GM23338 (cell line): ENCODE measurements around the gene CAMTA1. TPM values are rescaled to one million over a fixed set of nuclear protein-coding genes. Genes with fewer than 3 reads are reported as not detected.

Experiments used
- ATAC-seq: fragments of 200-7000 bp; cut with Tn5 transposase; 3 replicates; pipeline ENCODE4 v1.9.1; 2020
- DNase-seq: peaks from one replicate; pipeline ENCODE4 v3.0.0-alpha.2; 2015; ENCODE audit warnings: low spot score
- H2AFZ ChIP-seq: fragments of 200-600 bp; sonication (generic); 2 replicates; pipeline ENCODE4 v1.8.0; 2016; ENCODE audit warnings: antibody characterized with exemption, mild to moderate bottlenecking, moderate library complexity
- H3F3A ChIP-seq: fragments of 200-600 bp; sonication (generic); replicated peaks from 2 replicates; pipeline ENCODE4 v1.8.0; 2017; ENCODE audit warnings: antibody characterized with exemption, mixed run types, low read depth
- H3K27ac ChIP-seq: fragments of 200-600 bp; sonication (generic); 2 replicates; pipeline ENCODE4 v1.6.1; 2016; ENCODE audit warnings: low read depth
- H3K27me3 ChIP-seq: fragments of 200-600 bp; sonication (generic); 2 replicates; pipeline ENCODE4 v1.8.0; 2016; ENCODE audit warnings: mild to moderate bottlenecking, mixed run types, moderate library complexity; ENCODE audit not compliant: insufficient read depth
- H3K36me3 ChIP-seq: fragments of 200-600 bp; sonication (generic); 2 replicates; pipeline ENCODE4 v1.8.0; 2016; ENCODE audit warnings: mild to moderate bottlenecking; ENCODE audit not compliant: insufficient read depth
- H3K4me1 ChIP-seq: fragments of 200-600 bp; sonication (generic); 2 replicates; pipeline ENCODE4 v1.8.0; 2016; ENCODE audit warnings: mild to moderate bottlenecking, moderate library complexity; ENCODE audit not compliant: insufficient read depth
- H3K4me2 ChIP-seq: fragments of 200-600 bp; sonication (generic); 2 replicates; pipeline ENCODE4 v1.7.1; 2017; ENCODE audit warnings: mixed run types
- H3K4me3 ChIP-seq: fragments of 200-600 bp; sonication (generic); 2 replicates; pipeline ENCODE4 v1.6.1; 2016; ENCODE audit warnings: mixed run types
- H3K79me2 ChIP-seq: fragments of 200-600 bp; sonication (generic); replicated peaks from 2 replicates; pipeline ENCODE4 v1.8.0; 2017; ENCODE audit warnings: mild to moderate bottlenecking; ENCODE audit not compliant: insufficient read depth
- H3K9me2 ChIP-seq: fragments of 200-600 bp; sonication (generic); 2 replicates; pipeline ENCODE4 v1.8.0; 2017; ENCODE audit not compliant: insufficient read depth
- H4K20me1 ChIP-seq: fragments of 200-600 bp; sonication (generic); replicated peaks from 2 replicates; pipeline ENCODE4 v1.8.0; 2017; ENCODE audit warnings: mild to moderate bottlenecking; ENCODE audit not compliant: insufficient read depth
- H3K27ac Mint-ChIP-seq: 2 replicates; pipeline ENCODE4 v1.8.0; 2020; ENCODE audit warnings: inconsistent platforms, mild to moderate bottlenecking, moderate library complexity, mixed read lengths
- H3K27me3 Mint-ChIP-seq: 3 replicates; pipeline ENCODE4 v1.8.0; 2022; ENCODE audit warnings: low read depth, mild to moderate bottlenecking, moderate library complexity, mixed read lengths, inconsistent platforms; ENCODE audit not compliant: insufficient read depth, poor library complexity
- H3K36me3 Mint-ChIP-seq: 3 replicates; pipeline ENCODE4 v1.8.0; 2021; ENCODE audit warnings: low read depth, mild to moderate bottlenecking, inconsistent platforms, moderate library complexity, mixed read lengths
- H3K4me1 Mint-ChIP-seq: 3 replicates; pipeline ENCODE4 v1.8.0; 2020; ENCODE audit warnings: mild to moderate bottlenecking, inconsistent platforms, mixed read lengths
- H3K4me3 Mint-ChIP-seq: 3 replicates; pipeline ENCODE4 v1.8.0; 2021; ENCODE audit warnings: moderate library complexity, mild to moderate bottlenecking, inconsistent platforms, mixed read lengths
- H3K9me3 Mint-ChIP-seq: 3 replicates; pipeline ENCODE4 v1.8.0; 2020; ENCODE audit warnings: moderate library complexity, mild to moderate bottlenecking, inconsistent platforms, mixed read lengths
- ETS1 ChIP-seq: IDR thresholded peaks from 2 replicates; pipeline ENCODE4 v1.6.1; 2016; ENCODE audit warnings: antibody characterized with exemption
- EZH2 ChIP-seq: fragments of 200-600 bp; sonication (generic); IDR thresholded peaks from one replicate; pipeline ENCODE4 v1.8.0; 2017; ENCODE audit warnings: antibody characterized with exemption, mild to moderate bottlenecking, low read depth; ENCODE audit not compliant: unreplicated experiment
- EZH2phosphoT487 ChIP-seq: fragments of 200-600 bp; sonication (generic); IDR thresholded peaks from one replicate; pipeline ENCODE4 v1.8.1; 2018; ENCODE audit warnings: antibody characterized with exemption; ENCODE audit not compliant: unreplicated experiment
- NANOG ChIP-seq: IDR thresholded peaks from 2 replicates; pipeline ENCODE4 v1.6.1; 2016; ENCODE audit warnings: antibody characterized with exemption, borderline replicate concordance
- POLR2AphosphoS5 ChIP-seq: IDR thresholded peaks from 2 replicates; pipeline ENCODE4 v1.6.1; 2016; ENCODE audit warnings: antibody characterized with exemption, low read depth
- REST ChIP-seq: IDR thresholded peaks from one replicate; pipeline ENCODE4 v1.6.1; 2018; ENCODE audit warnings: antibody characterized with exemption; ENCODE audit not compliant: unreplicated experiment
- ZNF114 ChIP-seq: fragments of 250-450 bp; sonication (Bioruptor Pico); IDR thresholded peaks from 2 replicates; pipeline ENCODE4 v1.5.0; 2020; ENCODE audit warnings: mild to moderate bottlenecking, moderate library complexity
- ZNF331 ChIP-seq: fragments of 250-450 bp; sonication (Bioruptor Pico); IDR thresholded peaks from 2 replicates; pipeline ENCODE4 v1.5.0; 2020; ENCODE audit warnings: low read depth, mild to moderate bottlenecking, moderate library complexity
- ZNF462 ChIP-seq: fragments of 250-450 bp; sonication (Bioruptor Pico); IDR thresholded peaks from 2 replicates; pipeline ENCODE4 v1.5.0; 2020; ENCODE audit warnings: mild to moderate bottlenecking, moderate library complexity
- polyA plus RNA-seq: library from polyadenylated mRNA; unstranded; fragments of >200 nt; fragmentation: Nextera tagmentation; extraction: Ambion mirVana; gene quantifications from 2 replicates; pipeline ENCODE4 v1.2.1, GENCODE V29; 2016
- total RNA-seq: library from RNA; depleted of rRNA; stranded (reverse); fragments of >200 nt; shearing (Covaris generic); gene quantifications from 2 replicates; pipeline ENCODE4 v1.2.3, GENCODE V29; 2014

Gene CAMTA1
- total and polyA plus RNA-seq, 2 experiments from 2014 or later, result 115 to 519 TPM

- H3K4me3 Mint-ChIP-seq, result no peak overlapping the region
- H3K79me2 ChIP-seq, result no peaks in the 10 kb centered on the region
- H3K4me2 ChIP-seq, result no peak overlapping the region
- H3K9me3 Mint-ChIP-seq, result no peaks in the 10 kb centered on the region
- H3K36me3 ChIP-seq, result no peaks in the 10 kb centered on the region
- H3K36me3 Mint-ChIP-seq, result no peaks in the 10 kb centered on the region
- H3K4me1 ChIP-seq, result no peaks in the 10 kb centered on the region
- peaks cover 4% of the 10 kb centered on the region for H3K4me1 Mint-ChIP-seq
- no peak overlapping the region for H3K4me3 ChIP-seq
- H3K27me3 Mint-ChIP-seq, result peaks cover 3% of the 10 kb centered on the region
- H3K9me2 ChIP-seq, result no peaks in the 10 kb centered on the region
- no peaks in the 10 kb centered on the region for H3F3A ChIP-seq
- H4K20me1 ChIP-seq, result no peaks in the 10 kb centered on the region; the same call in 1 of the 2 replicates
- H3K27ac ChIP-seq, result no peak overlapping the region
- H3K27me3 ChIP-seq, result no peaks in the 10 kb centered on the region
- ATAC-seq (no peak), DNase-seq (no peak)
- TF ChIP-seq NANOG, result no peak
- no peak for TF ChIP-seq ZNF462 (CRISPR knock-in tag)
- no peak for TF ChIP-seq POLR2AphosphoS5
- TF ChIP-seq EZH2, result no peak
- no peak for TF ChIP-seq REST
- TF ChIP-seq ETS1, result no peak
- TF ChIP-seq ZNF114 (CRISPR knock-in tag), result no peak
- TF ChIP-seq EZH2phosphoT487, result no peak
- no peak for TF ChIP-seq ZNF331 (CRISPR knock-in tag)
- no peak overlapping the region for H2AFZ ChIP-seq
- no peak overlapping the region for H3K27ac Mint-ChIP-seq
These were observed 401.8 kb downstream of the CAMTA1 start for GRCh38 chr1:7187112-7187493.
